ENCODE data around the gene TRERF1.

TRERF1 gene

GRCh38 chr6:42365021-42365420 lies 86.7 kb downstream of the TRERF1 start:
- no peak overlapping the region for H3K4me3 ChIP-seq (ENCODE audit: low read depth, low read length)
- TF ChIP-seq CTCF (conservative IDR thresholded peaks at IDR 0.05; ENCODE audit: low read depth, low read length) = no peak
- DNase-seq (ENCODE audit: low read depth) = no peak

- H3K4me3 ChIP-seq (ENCODE audit: low read depth, low read length) = no peak overlapping the region
- no peak for TF ChIP-seq CTCF (conservative IDR thresholded peaks at IDR 0.05; ENCODE audit: low read depth, low read length)
- no peak for DNase-seq (ENCODE audit: low read depth)
Measured at GRCh38 chr6:42363926-42364849, 87.5 kb downstream of the TRERF1 start.

GRCh38 chr6:42361036-42361435 lies 90.7 kb downstream of the TRERF1 start:
- no peak for DNase-seq (ENCODE audit: low read depth)
- H3K4me3 ChIP-seq (ENCODE audit: low read depth, low read length) = no peak overlapping the region
- no peak for TF ChIP-seq CTCF (conservative IDR thresholded peaks at IDR 0.05; ENCODE audit: low read depth, low read length)

GRCh38 chr6:42359021-42359420 lies 92.7 kb downstream of the TRERF1 start:
- no peak overlapping the region for H3K4me3 ChIP-seq (ENCODE audit: low read depth, low read length)
- TF ChIP-seq CTCF (conservative IDR thresholded peaks at IDR 0.05; ENCODE audit: low read depth, low read length) = no peak
- DNase-seq (ENCODE audit: low read depth) = no peak

GRCh38 chr6:42355416-42355815 lies 96.3 kb downstream of the TRERF1 start:
- no peak for DNase-seq (ENCODE audit: low read depth)
- TF ChIP-seq CTCF (conservative IDR thresholded peaks at IDR 0.05; ENCODE audit: low read depth, low read length) = no peak
- no peak overlapping the region for H3K4me3 ChIP-seq (ENCODE audit: low read depth, low read length)

GRCh38 chr6:42354702-42355101 lies 97.0 kb downstream of the TRERF1 start:
- no peak overlapping the region for H3K4me3 ChIP-seq (ENCODE audit: low read depth, low read length)
- DNase-seq (ENCODE audit: low read depth) = peak; percentile 37
- TF ChIP-seq CTCF (conservative IDR thresholded peaks at IDR 0.05; ENCODE audit: low read depth, low read length) = no peak

Measured in choroid plexus epithelial cell (primary cell).